ENCODE results near the gene SRSF4.

Gene SRSF4

GRCh38 chr1:29186707-29187106 is 5.0 kb upstream of the SRSF4 start:
- no peak for TF ChIP-seq CTCF (IDR thresholded peaks at IDR 0.05; ENCODE audit: low read depth, low read length)
- no peak overlapping the region for H3K4me3 ChIP-seq (ENCODE audit: low read depth, low read length)

GRCh38 chr1:29186252-29186651 is 4.6 kb upstream of the SRSF4 start:
- TF ChIP-seq CTCF (IDR thresholded peaks at IDR 0.05; ENCODE audit: low read depth, low read length), result no peak
- H3K4me3 ChIP-seq (ENCODE audit: low read depth, low read length), result no peak overlapping the region

DNA sequence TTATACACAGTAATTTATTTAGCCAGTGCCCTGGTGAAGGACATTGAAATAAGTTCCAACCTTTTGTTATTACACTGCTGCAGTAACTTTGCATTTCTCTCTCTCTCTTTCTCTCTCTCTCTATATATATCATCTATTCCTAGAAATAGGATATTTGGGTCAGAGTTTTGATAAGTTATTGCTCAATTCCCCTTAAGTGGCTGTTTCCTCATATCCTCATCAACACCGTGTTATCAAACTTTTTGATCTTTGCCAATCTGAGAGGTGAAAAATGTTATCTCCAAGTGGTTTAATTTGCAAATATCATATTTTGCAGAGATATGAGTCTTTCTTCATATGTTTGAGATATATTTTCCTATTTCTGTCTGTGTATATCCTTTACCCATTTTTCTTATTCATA is 1.6 kb upstream of the SRSF4 start:
- no peak overlapping the region for H3K4me3 ChIP-seq (ENCODE audit: low read depth, low read length)
- TF ChIP-seq CTCF (IDR thresholded peaks at IDR 0.05; ENCODE audit: low read depth, low read length), result no peak

DNA sequence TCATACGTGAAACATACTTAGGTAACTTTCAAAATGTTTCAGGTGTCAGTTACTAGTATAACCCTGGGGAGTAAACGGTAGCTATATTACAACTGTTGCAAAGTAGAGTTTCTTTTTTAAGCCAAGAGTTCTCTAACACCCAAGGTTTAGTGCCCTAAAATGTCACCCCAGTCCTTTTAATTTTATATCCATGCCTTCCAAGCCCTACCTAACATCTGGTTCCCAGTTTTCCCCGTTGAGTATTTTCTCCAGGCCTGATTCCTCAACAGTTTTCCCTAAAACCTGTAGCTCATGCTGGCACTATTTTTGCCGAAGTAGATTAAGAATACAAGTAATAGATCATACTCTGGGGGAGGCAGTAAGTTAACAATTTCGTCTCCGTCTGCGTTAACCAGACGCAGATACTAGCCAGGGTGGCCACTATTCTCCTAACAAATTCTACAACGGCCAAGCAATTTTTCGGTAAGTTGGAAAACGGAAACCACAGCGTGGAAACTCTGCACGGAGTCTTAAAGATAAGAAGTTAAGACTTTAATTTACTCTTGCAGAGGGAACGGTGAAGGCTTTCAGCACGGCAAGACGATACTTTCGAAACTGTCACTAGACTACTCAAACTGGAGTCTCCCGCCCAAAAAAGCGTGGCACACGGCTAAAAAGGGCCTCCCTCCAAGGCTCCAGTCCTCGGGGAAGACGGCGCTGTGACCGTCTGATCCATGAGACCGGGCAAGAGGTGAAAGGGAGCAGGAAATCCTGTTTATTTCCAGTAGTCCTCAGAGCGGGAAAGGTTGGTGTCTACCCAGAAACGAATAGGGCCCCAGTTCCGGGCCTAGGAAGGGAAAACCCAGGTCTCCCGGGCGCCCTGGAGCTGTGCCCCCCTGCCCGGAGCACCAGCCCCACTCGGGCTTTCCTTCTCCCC is 945 bp downstream of the SRSF4 start:
- peak overlapping the region; percentile 79 for H3K4me3 ChIP-seq (ENCODE audit: low read depth, low read length)
- no peak for TF ChIP-seq CTCF (IDR thresholded peaks at IDR 0.05; ENCODE audit: low read depth, low read length)

DNA sequence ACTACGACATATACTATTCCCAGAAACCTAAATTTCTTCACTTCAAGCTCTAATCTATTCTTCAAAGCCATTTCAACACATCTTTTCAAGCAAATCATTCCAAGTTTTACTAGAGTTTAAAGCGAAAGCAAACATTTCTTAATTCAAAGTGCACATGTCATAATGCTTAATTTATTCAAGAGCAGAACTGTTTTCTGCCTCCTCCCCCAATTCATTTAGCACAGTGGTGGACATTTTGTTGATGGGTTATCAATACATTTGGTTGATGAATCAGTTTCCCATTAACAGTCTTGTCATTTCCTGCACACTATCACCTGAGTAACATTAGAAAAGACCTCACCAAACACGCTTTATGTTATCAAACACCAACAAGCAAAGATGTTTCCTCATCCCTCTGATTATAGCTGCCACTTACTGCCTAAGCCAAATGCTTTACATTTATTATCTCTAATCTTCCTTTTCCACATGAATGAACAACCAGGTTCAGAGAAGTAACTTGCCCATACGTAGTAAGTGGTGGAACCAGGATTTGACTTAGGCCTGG is 2.0 kb downstream of the SRSF4 start:
- no peak for TF ChIP-seq CTCF (IDR thresholded peaks at IDR 0.05; ENCODE audit: low read depth, low read length)
- H3K4me3 ChIP-seq (ENCODE audit: low read depth, low read length), result peak overlapping the region; percentile 79

DNA sequence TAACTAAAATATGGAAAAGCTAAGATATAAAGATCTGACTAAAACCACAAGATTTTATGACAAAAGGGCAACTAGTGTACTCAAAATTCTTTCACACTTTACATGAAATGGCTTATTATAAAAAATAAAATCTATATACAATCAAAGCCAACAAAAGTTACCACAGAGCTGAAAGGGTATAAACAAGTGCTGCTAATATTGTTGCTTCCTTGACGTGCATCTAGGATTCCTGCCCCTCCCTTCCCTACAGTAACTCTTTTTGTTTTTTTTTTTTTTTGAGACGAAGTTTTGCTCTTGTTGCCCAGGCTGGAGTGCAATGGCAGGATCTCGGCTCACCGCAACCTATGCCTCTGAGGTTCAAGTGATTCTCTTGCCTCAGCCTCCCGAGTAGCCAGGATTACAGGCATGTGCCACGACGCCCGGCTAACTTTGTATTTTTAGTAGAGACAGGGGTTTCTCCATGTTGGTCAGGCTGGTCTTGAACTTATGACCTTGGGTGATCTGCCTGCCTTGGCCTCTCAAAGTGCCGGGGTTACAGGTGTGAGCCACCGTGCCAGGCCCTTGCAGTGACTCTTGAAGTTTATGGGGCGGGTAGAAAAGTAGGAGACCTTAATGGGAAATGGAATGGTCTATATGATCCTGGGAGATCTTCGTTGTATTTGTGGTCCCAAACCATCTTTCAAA is 4.5 kb downstream of the SRSF4 start:
- H3K4me3 ChIP-seq (ENCODE audit: low read depth, low read length), result no peak overlapping the region
- TF ChIP-seq CTCF (IDR thresholded peaks at IDR 0.05; ENCODE audit: low read depth, low read length), result no peak

GRCh38 chr1:29176576-29176975 is 5.1 kb downstream of the SRSF4 start:
- no peak for TF ChIP-seq CTCF (IDR thresholded peaks at IDR 0.05; ENCODE audit: low read depth, low read length)
- H3K4me3 ChIP-seq (ENCODE audit: low read depth, low read length), result no peak overlapping the region

Data from WI38 (cell line).